Measurements from ENCODE around the gene FARS2. TPM values are rescaled to one million over a fixed set of nuclear protein-coding genes. Genes with fewer than 3 reads are reported as not detected.

FARS2 gene
- total RNA-seq, 1 donor from 2014 or later: 24.8 TPM

DNA sequence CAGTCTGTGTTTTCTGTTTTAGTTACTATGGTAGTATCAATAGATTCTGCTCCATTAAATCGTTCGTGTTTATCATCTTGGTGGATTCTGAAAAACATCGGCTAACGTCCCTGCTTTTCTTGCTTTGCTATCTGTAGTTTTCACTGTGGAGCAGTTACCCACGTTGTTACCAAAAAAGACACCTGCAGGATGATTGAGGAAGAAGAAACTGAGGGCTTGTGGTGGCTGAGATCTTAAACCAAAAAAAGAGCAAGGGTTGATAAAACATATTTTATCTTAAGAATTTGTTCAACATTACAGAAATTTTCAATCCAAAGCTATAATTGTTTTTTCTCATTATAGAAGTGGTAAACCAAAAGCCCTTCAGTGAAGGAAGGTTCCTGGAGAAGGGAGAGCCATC lies 166.3 kb downstream of the FARS2 start:
- DNase-seq: no peak

DNA sequence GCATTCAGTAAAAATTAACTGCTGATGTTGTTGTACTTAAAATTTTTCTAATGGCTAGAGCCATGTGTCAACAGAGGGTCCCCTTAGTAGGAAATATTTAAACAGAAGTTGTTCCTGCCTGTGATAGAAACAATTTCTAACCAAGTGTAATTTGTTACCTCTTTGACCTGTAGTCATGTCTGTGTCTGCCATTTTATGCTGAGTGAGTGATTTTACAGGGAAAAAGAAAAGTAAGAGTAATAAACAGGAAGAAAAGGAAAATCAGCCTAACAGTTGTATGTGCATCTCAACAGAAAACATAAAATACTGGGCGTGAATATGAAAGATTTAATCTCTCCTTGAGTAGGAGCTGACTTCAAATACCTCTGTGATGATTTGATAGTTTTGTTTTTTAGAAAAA lies 172.0 kb downstream of the FARS2 start:
- no peak for DNase-seq

DNA sequence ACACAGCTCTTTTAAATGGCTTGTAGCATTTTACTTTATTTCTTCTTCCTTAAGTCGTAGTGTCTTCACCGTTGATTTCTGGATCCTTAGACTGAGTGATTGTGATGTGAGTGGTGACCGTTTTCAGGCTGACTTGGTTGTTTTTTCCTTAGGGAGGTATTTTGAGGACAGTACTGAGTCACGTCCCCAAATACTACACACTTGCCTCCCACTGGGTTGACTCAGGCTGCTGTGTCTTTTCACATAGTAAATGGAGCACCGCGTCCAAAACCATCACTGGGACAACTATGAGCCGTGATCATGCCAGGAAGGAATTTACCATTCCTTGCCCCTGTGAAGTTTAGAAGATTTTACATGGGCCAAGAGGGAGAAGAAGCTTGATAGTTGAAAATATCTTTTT lies 174.1 kb downstream of the FARS2 start:
- DNase-seq: peak; percentile 14

DNA sequence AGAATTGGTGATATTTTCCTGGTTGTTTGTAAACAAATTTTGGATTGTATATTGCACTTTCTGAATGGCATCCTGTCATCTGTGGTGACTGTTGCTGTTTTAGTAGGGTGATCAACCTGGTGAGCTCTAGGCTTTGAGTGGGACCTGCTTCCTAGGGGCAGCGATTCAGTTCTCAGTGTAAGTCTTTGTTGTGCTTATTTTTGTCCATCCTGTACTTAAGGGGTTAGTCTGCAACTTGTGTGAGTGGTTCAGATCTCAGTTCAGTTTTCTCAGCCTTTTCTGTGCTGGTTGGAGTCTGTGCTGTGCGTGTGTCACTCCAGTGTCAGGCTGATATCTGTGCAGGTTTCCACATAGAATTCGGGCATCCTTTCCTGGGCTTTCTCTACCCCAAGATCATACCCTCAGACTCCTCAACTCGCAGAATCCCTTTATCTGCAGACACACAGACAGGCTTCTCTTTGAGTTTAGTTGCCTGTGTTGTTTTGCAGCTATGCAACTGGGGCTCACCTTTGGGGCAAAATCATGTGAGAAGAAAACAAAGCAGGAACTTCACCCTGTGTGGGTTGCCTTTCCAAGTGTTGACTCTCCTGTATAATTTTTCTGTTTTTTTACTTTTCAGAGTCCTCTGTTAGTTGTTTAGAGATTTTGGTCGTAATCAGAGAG lies 177.7 kb downstream of the FARS2 start:
- DNase-seq: no peak

DNA sequence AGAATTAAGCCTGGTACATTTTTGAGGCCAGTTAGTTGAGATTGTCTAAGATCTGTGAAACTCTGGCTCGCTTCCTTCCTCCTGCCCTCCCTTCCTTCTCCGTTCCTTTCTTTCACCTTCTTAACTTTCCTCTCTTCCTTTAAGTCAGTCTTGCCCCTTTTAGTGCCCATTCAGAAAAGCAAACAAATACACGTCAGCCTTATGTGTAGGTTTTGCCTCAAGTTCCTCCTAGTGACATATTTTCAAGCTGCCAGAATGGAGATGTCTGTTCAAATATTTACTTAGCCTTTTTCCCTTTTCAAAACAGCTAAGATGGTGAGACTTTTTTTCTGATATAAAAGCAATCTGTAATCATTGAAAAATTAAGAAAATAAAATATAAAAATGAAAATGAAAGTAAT lies 178.4 kb downstream of the FARS2 start:
- no peak for DNase-seq

DNA sequence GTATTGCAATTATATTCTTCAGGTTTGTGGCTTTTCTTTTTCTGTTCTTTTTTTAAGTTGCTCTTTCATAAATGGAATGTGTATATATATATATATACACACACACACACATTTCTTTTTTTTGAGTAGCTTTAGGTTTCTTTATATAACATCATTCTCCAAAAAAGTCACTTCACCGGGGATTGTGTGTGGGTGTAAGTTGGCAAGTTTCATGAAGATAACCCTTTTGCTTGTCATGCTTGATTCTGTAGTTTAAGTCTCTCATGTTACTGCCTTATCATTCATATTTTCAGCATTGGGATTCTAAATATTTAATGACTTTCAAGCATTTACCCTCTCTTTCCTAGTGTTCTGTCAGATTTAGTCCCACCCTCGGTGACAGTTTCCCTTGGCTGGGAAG lies 181.0 kb downstream of the FARS2 start:
- DNase-seq: no peak

DNA sequence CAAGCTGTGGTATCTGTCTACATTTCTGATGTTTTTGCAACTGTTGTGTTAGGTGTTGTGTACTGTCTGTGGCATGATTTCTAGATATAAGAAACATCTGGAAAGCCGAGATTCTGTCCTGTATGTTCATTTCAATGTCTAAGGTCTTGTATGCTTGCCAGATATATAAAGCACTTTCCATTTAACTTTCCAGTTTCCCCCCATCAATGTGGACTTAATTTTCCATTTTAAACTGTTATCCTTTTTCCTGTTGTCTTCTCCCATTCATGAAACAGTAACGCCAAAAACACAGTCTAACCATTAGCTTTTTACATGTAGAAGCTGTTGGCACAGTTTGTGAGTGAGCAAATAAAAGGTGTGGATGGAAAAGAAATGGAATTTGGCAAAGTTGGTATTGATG lies 181.6 kb downstream of the FARS2 start:
- no peak for DNase-seq

DNA sequence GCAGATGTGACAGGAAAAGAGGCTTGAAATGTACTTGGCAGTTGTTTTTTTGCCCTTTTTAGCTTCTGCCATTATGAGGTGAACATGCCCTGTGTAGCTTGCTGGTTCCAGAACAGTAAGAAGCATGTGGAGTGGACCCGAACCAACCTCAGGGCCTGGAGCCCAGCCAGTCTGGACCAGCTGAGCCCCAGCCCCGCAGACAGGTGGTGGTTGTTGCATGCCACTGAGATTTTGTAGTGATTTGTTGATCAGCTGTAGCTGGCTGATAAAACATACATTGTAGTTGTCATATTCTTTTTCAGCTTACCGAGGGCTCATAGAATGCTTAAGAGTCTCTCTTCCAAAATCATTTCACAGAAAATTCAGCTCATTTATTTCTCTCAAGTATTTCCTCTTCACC lies 182.2 kb downstream of the FARS2 start:
- DNase-seq: no peak

DNA sequence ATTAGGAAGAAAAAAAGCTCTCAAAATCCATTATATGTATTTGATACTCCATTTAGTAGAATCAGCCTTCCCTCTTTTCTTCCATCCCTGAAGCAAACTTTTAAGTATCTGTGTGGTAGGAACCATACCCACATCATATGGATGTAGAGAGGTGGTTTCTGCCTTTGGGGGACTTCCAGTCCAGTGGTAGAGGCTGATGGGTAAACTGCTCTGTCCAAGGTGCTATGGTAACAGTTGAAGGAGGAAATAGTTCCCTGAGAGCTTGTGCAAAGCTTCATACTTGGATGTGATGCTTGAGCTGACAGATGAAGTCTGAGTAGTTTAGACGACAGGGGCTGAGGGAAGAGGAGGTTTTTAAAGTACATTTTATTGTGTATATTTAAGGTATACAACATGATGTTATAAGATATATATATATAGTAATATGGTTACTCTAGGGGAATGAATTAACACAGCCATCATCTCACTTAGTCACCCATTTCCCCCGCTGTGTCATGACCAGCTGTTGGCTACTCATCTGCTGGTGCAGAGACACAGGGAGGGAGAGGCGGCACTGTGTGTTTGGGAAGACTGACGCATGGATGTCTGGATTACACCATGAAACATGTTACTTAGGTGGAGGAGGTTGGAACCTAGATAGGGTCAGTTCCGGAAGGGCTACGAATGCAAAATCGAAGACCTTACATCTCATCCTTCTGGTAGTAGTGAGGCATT lies 185.2 kb downstream of the FARS2 start:
- no peak for DNase-seq

DNA sequence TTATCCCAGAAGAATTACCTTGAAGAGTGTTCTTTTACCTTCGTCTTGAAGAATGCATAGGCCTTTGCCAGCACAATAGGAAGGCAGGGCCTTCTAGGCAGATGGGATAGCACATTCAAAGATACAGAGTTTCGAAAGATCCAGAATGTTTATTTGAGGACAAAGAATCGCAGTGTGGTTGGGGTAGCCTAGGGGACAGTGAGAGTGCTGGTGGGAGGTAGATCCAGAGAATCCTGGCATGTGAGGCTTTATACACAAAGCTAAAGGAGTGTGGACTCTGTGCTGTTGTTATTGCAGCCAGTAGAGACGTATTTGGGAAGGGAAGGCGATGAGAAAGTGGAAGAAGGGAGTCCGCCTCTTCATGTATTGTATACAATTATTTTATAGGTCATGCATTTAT lies 186.6 kb downstream of the FARS2 start:
- DNase-seq: no peak

DNA sequence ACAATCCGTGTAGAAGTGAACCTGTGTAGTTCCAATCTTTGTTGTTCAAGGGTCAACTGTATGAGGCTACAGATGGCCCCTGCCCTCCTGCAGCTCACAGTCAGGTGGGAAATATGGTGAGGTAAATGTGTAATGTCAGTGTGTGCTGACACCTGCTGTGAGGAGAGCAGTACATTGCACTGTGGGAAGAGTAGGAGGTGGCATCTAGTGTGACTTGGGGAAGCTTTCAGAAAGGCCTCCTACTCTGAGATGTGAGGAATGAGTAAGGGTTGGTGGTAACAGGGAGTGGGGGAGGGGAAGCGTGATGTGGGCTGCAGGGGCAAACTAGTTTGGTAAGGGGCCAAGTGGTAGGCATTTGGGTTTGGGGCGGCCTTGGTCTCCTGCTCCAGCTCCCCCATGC lies 188.8 kb downstream of the FARS2 start:
- DNase-seq: no peak

DNA sequence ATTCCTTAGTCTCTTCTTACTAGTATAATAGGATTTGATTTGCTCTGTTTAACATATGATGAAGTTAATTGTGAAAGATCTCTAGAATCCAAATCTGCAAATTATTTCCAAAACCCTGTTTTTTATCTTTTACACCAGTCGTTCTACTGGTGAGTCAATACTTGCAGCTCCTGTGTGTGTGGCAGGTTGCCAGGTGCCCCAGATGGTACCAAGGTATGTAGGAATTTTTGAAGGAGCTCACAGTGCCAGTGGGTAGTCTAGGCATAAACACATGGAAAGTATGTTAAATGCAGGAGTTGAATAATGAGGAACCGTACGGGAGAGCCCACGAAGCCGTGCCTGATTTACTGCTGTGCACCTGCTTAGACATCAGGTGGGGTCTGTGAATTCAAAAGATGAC lies 192.2 kb downstream of the FARS2 start:
- peak; percentile 9 for DNase-seq

DNA sequence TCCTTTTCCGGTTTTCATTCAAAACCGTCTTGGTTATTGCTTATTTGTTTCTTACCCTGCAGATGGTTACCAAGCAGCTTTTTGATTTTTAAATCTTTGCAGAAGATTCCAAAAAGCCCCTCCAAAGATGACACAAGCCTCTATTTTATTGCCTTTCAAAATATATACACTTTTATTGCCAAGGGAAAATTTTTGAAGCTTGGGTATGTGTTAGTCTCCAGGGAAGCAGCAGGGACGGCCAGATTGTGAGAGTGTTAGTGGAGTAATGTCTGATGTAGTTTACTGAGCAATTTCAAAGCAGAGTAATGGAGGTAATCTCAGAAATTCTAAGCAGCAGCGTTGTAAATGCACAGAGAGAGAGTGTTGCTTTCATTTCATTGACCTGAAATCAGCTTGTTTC lies 193.8 kb downstream of the FARS2 start:
- DNase-seq: no peak

DNA sequence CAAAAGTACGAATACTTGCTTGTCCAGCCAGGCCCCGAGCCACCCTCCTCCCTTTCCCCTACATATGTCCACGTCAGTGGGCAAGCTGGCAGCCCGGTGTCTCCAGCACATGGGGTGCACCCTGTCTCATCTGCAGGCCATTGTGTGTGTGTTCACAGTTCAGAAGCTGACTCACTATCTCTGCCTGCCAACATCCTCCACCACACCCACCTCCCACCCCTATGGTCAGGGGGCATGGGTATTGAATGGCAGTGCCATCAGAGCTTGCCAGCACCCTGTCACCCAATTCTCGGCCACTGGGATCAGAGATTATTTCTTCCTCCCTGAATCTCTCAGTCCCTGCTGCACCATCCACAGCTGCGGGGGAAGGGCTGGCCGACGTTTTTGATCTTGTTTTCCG lies 195.7 kb downstream of the FARS2 start:
- peak; percentile 66 for DNase-seq

DNA sequence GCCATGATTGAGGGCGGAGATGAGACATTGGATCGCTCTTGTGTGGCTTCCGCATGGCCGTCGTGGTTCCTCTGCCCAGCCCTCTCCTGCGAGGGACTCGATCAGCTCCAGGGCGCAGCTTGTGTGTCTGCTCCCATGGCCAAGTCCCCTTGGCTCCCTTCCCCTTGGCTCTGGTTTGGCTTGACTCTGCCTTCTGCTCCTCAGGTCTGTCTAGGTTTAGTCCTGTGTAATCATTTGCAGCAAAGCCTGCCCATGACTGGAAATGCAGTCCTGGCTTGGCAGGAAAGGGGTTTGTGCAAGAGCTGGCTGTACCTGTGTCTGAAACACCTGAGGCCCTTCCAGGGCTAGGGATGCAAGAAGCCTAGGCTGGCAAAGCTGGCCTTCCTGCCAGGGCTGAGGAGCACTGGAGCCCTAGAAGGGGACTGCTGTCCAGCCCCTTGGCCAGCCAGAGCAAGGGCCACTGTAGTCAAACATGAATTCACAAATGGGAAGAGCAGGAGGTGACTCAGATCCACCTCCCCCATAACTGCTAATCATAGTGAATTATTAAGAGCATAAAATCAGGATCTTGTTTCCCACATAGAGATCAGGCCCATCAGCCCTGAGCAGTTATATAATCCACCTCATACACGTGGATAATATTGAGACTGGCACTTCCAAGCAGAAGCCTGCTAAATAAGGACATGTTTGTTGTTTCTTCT lies 196.8 kb downstream of the FARS2 start:
- no peak for DNase-seq

DNA sequence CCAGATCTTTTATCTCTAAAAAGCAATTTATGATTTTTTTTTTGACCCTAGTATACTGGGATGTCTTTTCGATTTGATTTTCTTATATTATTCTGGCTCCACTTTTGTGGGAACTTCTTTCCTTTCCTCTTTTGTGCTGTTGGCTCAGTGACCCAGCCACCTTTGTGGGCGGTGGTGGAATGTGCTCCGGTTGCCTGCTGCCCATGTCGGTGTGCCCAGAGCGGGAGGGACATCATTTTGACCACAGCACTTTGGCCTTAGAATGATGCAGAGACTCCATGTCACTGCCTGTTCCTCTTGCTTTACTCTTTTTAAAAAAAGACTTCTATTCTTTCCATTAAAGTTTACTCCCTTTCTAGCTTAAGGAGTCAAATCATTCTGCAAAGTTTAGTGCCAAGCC lies 198.0 kb downstream of the FARS2 start:
- DNase-seq: no peak

DNA sequence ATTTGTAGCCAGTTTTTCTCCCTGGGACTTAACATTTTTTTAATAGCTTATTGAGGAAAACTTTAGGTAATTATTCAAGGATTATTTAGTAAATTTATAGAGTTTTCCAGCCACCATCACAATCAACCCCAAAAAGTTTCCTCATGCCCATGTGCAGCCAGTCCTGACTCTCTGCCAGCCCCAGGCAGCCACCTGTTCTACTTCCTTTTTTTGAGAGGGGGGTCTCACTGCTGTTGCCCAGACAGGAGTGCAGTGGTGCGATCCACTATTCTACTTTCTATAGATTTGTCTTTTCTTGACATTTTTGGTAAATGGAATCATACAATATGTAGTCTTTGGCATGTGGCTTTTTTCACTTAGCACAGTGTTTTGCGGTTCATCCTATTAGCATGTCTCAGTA lies 200.1 kb downstream of the FARS2 start:
- no peak for DNase-seq

DNA sequence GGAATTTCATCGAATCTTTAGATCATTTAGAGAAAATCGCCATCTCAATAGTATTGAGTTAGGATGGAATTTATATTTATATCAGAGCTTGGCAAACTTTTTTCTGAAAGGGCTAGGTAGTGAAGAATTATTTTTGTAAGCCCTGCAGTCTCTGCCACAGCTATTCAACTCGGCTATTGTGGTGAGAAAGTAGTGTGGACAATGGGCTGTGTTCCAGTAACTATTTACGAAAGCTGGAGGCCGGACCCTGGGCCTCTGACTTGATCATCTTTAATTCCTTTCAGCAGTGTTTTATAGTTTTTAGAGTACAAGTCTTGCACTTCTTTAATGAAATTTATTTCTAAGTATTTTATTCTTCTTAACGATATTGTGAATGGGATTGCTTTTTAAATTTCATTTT lies 201.5 kb downstream of the FARS2 start:
- no peak for DNase-seq

DNA sequence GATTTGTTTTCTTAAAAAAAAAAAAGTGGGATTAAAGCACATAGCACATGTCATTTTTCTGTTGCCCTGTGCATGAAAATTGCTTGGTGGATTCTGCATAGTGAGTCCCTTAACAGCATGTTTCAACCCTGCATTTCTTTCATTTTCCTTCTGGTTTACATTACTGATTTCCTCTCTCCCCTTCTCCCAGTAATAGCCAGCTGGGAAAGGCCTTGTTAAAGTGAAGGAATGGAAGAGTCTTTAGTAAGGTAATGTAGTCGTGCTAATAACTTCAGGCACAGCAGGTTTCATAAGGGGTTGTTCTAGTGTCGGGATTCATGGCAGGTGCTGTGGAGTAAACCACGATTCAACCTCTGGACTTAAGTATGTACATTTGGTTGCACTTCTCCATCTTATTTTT lies 202.4 kb downstream of the FARS2 start:
- DNase-seq: no peak

DNA sequence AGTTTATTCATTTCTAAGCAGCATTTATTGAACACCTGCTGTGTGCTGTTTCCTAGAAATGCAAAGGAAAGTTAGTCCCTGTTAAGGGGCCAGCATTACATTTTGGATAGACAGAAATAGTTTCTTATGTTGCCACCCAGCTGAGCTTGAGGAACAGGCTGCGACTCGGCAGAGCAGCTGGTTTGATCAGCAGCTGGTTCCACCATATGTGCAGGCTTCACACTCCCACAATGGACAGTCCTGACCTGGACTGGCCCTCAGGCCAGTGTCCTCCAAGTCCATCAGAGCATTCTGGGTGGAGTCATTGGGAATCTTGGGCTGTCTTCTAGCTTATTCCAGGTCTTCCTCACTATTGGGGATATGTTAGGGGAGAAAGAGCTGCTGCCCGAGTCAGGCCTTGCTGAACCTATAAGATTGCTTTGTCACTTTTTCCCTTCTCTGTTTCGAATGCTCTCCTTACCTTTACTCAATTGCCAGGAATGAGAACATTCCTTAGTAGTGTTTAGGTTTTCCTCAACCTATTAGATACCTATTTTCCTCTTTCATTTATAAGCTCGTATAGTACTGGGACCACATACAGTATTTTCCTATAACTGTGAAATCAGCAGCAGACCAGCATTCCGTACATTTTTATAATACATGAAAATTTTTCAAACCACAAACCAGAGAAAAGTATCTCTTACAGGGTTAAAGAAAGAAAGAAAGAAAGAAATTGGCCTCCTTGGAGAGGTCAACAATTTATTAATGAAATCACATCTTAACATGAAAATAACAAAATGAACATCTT lies 203.0 kb downstream of the FARS2 start:
- no peak for DNase-seq

DNA sequence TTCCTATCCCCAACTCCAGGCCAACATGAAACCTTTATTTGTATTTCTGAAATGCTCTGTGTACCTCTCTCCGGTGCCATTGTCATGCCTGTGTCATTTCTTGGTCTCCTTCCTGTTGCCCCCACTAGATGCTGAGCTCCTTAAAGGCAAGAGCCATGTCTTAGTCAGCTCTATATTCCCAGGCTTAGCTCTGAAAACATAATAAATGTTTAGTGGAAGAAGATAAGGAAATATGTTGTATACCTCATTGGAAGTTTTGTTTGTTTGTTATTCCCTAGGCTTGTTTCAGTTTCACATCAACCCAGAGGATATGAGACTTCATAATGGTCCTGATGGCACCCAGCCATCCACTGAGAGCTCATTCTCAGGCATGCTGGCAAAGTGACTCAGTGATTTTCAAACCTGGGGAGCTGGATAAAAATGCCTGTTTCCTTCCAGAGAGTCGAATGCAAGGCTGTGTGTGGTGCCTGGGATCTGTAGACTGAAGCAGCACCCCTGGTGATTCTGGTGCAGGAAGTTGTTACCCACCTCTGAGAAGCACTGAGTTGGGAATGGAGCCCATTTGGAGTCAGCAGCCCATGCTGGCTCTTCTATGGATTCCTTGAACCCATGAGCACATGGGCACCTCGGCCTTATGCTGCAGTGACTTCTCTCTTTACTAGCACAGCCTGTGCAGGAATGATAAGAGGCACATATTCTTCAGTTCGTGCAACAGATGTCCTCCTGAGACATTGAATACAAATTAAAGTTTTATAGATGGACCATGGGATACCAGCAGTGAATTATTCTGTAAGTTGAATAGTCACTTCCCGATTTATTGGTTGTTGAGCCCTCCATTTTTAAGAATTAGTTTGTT lies 205.2 kb downstream of the FARS2 start:
- no peak for DNase-seq

DNA sequence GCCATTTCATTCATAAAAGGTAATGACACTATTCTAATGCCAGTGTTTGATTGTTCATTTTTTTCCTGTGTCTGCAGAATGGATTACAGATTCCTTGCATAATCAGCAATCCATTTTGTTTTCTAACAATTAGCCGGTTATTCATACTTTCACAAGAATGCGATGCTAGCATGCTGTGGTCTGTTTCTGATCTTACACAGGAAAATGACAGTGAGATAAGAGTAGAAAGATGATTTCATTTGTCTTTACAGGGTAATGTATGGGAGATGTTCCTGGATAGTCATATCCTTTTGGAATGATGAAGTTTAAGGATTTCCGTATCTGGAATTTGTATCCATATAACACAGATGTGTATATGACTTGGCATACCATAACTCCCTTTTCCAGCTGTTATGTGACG lies 207.3 kb downstream of the FARS2 start:
- DNase-seq: no peak

All from occipital lobe (tissue), 2 donors.